Stimulated activated naive CD8-positive, alpha-beta T cell treated with anti-CD3 and anti-CD28 coated beads, Interleukin-15, Interleukin-2, amounts not matched to agents 100 U/mL and 50 U/mL, for 24 hours (primary cell): ENCODE results near the gene RNF151.
"Not testable (repeated sequence)": the region's sequence is repeated elsewhere in the genome, so short reads cannot be mapped to it uniquely, and the experiment has no call there.

Experiments
- ATAC-seq: fragments of 150-1000 bp; cut with Tn5 transposase; one replicate; pipeline ENCODE4 v1.10.0; 2021
- DNase-seq: peaks from one replicate; pipeline ENCODE4 v3.0.0; 2021

RNF151 gene

GRCh38 chr16:1959269-1960039 is 7.2 kb upstream of the RNF151 start, which contains the start of gene NDUFB10:
TSS of gene NDUFB10 (plus strand) at chr16:1959538. CDS start at chr16:1959625, 87 bp downstream.
- DNase-seq (peak; percentile 97), ATAC-seq (peak; percentile 75)

DNA sequence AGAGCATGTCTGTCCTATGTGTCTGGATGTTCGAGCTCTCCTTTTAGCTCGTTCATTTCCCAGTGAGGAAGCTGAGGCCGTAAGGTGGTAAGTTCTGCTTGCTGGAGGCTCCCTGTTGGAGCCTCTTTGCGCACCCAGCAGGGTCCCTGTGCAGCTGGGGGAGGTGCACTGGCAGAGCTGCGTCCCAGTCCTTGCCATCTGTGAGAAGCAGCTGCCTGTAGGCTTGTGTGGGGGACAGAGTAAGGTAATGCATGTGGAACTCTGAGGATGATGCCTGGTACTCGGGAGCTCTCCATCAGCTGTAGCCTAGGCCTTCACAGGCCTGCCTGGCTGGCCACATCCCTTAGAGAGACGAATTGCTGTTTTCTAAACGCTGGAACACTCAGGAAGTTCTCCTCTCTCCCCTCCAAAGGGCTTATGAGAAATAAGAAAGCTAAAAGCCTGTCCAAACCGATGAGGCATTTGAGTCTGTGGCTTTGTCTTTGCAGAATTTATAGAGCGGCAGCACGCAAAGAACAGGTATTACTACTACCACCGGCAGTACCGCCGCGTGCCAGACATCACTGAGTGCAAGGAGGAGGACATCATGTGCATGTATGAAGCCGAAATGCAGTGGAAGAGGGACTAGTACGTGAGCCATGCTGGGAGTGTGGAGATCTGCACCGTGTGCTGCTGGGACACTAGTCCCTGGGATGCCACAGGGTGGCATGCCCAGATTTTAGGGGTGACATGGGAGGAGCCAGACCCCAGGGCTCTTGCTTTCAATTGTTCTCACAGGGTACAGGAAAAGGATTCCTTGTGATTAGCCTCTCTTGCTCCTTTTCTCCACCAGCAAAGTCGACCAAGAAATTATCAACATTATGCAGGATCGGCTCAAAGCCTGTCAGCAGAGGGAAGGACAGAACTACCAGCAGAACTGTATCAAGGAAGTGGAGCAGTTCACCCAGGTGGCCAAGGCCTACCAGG is 5.7 kb upstream of the RNF151 start:
- ATAC-seq = peak; percentile 21
- peak; percentile 67 for DNase-seq

DNA sequence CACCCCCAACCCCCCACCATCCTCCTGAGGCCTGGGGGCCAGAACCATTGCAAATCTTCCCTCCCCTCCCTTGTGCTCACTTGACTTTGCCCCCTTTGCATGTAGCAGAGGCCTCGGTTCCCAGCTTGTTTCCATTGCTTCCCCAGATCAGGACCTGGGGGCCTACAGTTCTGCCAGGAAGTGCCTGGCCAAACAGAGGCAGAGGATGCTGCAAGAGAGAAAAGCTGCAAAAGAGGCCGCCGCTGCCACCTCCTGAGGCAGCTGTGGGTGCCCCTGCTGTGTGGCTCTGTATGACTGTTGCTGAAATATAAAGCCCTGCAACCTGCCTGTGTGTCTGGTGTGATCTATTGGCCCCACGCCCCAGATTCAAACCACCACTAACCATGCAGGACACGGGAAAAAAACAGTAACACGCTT is 5.0 kb upstream of the RNF151 start:
- ATAC-seq = no peak
- DNase-seq = peak; percentile 49

GRCh38 chr16:1962161-1963153 is 4.2 kb upstream of the RNF151 start:
- not testable (repeated sequence) for DNase-seq, ATAC-seq

DNA sequence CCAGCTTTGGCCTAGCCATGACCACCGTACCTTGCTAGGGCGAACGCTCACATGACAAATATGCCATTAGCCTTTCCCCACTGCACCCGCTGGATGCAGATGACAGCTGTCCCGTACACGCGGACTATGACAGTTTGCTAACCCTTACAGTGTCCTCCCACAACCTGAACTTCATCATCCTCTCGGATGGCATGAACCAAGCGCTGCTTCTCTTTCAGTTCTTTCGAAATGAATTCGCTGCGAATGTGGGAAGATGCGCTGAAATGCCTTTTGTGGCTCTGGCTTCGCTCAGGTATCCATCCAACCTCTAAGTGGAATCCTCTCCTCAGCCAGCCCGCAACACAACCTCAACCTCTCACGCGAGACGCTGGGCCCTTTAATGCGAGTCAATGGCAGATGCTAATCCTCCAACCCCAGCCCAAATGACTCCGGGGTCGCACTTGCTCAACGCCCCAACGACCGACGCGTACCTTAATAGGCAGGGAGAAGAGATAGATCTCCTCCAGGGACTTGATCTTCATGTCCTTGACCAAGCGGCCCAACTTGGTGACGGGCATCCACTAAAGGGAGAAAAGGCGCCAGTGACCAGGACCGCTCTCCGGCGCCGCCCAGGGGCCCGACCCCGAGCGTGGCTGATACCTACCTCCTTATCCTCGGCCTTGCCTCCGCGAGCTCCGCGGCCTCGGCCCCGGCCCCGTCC is 2.7 kb upstream of the RNF151 start:
- ATAC-seq (peak; percentile 0), DNase-seq (peak; percentile 43)

DNA sequence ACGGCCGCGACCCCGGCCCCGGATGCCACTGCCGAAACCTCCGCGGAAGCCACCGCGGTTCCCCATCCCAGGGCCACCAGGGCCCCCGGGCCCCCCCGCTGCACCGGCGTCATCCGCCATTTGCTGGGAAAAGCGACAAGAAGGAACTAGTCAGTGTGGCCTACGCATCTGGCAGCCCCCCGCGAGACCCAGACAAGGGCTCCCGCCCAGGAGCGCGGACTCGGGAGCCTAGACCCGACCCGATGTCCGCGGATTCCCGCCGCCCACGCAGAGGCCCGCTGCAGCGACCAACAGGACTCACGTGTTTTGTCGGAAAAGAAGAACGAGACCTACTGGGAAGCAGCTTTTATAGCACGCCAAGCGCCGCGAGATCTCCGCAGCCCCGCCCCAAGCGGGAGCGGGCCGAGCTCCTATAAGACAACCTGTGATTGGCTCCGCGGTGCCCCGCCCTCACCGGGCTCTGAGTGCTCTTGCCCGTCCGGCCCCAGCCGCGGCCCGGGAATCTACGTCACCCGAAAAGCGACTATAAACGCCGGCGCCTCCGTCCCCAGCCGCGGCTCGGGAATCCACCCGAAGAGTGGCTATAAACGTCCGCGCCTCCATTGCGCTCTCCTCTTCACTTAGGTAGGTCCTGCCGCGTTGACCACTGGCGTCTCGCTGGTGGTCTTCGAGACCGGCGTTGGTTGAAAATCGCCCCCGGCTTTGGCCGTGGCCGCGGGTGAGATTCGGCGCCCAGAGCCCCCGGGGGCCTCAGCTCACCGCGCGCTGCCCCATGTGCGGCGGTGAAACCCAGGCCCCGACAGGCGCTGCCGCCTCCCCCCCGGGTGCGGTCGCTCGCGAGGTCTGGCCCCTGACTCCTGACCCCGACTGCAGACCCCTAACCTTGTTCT is 1.9 kb upstream of the RNF151 start, which contains the start of gene RPS2:
RPS2 (minus strand) TSS at position 321 of the 890 bp plus-strand sequence; CDS start at position 120, 201 bp downstream.
- peak; percentile 85 for ATAC-seq
- DNase-seq = peak; percentile 99

GRCh38 chr16:1965396-1966001 is 1.2 kb upstream of the RNF151 start:
- DNase-seq = peak; percentile 23
- no peak for ATAC-seq

DNA sequence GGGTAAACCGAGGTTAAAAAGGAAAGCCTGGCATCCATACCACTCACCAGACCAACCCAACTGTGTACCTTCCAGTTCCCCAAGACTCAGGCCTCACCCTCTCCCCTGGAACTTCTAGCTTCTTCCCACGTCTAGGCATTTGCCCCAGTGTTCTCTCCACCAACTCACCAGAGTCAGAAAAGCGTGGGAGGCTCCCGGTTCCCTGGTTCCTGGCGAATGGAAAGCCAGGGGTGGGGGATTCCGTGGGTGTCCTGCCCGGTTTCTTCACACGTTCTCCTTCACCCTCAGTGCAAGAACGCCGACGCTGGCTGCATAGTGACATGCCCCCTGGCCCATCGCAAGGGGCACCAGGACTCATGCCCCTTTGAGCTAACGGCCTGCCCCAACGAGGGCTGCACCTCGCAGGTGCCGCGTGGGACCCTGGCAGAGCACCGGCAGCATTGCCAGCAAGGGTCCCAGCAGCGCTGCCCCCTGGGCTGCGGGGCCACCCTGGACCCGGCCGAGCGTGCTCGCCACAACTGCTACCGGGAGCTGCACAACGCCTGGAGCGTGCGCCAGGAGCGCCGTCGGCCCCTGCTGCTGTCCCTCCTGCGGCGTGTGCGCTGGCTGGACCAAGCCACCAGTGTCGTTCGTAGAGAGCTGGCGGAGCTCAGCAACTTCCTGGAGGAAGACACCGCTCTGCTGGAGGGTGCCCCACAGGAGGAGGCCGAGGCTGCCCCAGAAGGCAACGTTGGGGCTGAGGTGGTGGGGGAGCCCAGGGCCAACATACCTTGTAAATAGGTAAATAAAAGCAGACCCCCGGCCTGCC is 1.7 kb downstream of the RNF151 start:
- no peak for ATAC-seq

GRCh38 chr16:1971796-1972489 is 5.3 kb downstream of the RNF151 start, which contains the start of gene TBL3:
TSS of gene TBL3 (plus strand) at chr16:1972053. CDS start at chr16:1972165, 112 bp downstream.
- ATAC-seq = peak; percentile 94
- peak; percentile 98 for DNase-seq

More for the DNA sequence above, 1.7 kb downstream of the RNF151 start:
- DNase-seq = no peak

DNA sequence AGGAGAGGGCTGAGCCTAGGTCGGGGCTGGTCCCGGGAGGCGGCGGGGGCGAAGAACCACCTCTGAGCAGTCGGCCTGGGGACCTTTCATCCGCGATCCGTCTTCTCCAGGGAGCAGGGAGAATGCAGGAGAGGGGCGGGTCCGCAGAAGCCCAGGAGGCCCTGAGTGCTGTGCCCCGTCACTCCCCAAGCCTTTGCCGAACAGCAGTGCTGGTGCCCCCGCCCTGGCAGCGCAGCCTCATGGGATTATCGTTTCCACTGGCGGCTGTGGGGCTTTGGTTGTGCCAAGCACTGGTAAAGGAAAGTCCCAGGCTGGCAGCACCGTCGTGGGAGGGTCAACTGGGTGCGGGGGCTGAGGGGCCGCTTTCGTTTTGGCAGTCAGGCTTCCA is 5.8 kb downstream of the RNF151 start:
- DNase-seq = peak; percentile 30
- ATAC-seq = no peak

DNA sequence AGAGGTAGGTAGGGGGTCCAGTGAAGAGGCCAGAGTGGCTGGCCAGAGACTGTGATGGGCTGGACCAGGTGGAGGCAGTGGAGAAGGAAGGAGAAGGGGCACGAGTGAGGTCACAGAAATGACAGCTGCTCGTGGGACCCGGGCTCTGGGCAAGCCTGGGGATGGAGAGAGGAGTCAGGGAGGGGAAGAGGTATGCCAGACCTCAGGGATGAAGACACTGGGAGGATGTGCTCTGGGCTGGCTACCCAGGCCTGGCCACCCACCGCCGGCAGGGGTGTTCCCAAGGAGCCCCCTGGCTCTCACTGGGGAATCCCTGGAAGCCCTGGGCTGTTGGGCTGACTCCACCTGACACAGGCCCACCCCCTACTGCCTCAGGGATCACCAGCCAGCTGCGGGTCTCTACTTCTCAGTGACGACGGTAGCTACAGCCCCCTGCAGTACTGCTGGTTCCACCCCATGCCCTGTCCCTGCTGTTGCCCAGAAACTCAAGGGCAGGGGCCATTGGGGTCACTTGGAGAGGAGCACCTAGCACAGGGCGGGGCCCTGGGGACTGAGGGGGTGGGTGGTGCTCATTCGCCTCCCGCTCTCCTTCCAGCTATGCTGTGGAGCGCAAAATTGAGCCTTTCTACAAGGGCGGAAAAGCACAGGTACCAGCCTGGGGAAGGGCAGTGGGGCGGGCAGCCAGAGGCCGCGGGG is 7.0 kb downstream of the RNF151 start:
- DNase-seq (no peak), ATAC-seq (no peak)

DNA sequence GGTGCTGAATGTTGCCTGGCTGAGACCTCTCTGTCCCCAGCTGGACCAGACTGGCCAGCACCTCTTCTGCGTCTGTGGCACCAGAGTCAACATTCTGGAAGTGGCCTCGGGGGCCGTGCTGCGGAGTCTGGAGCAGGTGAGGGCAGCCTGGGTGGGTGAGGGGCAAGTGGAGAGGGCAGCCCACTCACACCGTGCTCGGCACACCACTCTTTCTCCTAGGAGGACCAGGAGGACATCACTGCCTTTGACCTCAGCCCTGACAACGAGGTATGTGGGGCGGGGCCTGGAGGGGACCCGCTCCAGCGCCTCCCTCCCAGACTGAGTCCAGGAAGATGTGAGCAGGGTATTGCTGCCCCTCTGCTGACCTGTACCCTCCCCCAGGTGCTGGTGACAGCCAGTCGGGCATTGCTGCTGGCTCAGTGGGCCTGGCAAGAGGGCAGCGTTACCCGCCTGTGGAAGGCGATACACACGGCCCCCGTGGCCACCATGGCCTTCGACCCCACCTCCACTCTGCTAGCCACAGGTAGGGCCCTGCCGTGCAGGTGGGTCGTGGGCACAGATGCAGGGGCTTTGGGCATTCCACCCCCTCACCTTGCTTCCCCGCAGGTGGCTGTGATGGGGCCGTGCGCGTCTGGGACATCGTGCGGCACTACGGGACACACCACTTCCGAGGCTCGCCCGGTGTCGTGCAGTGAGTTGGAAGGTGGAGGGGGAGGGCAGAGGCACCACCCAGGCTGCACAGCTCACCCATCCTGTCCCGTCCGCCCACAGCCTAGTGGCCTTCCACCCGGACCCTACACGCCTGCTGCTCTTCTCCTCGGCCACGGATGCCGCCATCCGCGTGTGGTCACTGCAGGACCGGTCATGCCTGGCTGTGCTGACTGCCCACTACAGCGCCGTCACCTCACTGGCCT is 7.8 kb downstream of the RNF151 start:
- DNase-seq = no peak
- no peak for ATAC-seq

DNA sequence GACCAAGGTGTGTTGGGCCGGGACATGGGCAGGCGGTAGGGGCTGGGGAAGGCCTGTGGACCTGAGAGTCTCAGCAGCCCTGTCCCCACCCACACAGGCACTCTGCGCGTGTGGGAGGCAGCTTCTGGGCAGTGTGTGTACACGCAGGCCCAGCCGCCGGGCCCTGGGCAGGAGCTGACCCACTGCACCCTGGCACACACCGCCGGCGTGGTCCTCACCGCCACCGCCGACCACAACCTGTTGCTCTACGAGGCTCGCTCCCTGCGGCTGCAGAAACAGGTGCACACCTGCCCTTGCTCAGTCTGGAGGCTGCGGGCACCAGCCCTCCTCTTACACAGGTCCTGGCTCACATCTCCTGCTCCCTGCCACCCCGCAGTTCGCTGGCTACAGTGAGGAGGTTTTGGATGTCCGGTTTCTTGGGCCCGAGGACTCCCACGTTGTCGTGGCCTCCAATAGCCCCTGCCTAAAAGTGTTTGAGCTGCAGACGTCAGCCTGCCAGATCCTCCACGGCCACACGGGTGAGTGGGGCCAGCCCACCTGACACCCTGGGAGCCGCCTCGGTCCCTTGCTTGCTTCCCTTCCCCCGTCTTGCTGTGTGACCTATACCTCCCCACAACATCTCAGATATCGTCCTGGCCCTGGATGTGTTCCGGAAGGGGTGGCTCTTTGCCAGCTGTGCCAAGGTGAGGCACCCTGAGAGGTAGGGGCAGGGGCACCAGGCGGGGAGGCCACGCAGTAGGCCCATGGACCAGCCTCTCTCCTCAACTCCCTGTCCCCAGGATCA is 9.0 kb downstream of the RNF151 start:
- DNase-seq = no peak
- no peak for ATAC-seq

GRCh38 chr16:1976216-1976520 is 9.5 kb downstream of the RNF151 start:
- DNase-seq (no peak), ATAC-seq (no peak)
